Measurements from ENCODE around the gene CEP72. TPM values are rescaled to one million over a fixed set of nuclear protein-coding genes. Genes with fewer than 3 reads are reported as not detected.

The CEP72 gene
- total and polyA plus RNA-seq, 2 of the 13 experiments (the other 11 are each of a cell fraction or from before 2014, with no cell fraction given), result 3.4 to 9.4 TPM

- FAIRE-seq (peak; percentile 56), ATAC-seq (peak; percentile 76), DNase-seq (ENCODE audit: low spot score) (peak; percentile 57)
- WGBS (ENCODE audit: low lambda C conversion rate), result 0% methylated on average over 6 of the region's 27 CpGs
- peaks cover 3 to 19% of the 10 kb centered on the region in 2 experiments; a peak in 4 of 5 replicates for H3K27me3 ChIP-seq (ENCODE audit: control insufficient read depth in 1 of 2, insufficient read depth in 2 of 2, low read length in 2 of 2)
- peak overlapping the region; percentile 93 for H3K4me2 ChIP-seq (ENCODE audit: low read depth, low read length)
- peaks cover 0 to 8% of the 10 kb centered on the region in 2 experiments; a peak in 1 of 5 replicates for H3K36me3 ChIP-seq (replicated peaks in 1 of 2; ENCODE audit: control insufficient read depth in 1 of 2, insufficient read depth in 2 of 2, low read length in 2 of 2)
- in situ Hi-C loops (cut with HindIII; ENCODE audit: extremely low pct_ligation_motif_present, low pct_unique_long_range_greater_than_20kb), result loop anchor here (10.0 kb wide), 1 partner anchor 223 kb away; the partner anchor contains the start of genes BRD9 and TRIP13
- H2AFZ ChIP-seq (ENCODE audit: low read length), result no peak overlapping the region
- no TSS peak for BruUV-seq (replicated peaks)
- H3K79me2 ChIP-seq (ENCODE audit: insufficient read depth, low read length), result no peaks in the 10 kb centered on the region
- peaks cover 45% of the 10 kb centered on the region for H3K4me1 ChIP-seq (ENCODE audit: insufficient read depth, low read length)
- H3K9ac ChIP-seq (ENCODE audit: insufficient read depth, low read depth, low read length), result peak overlapping the region; percentile 64
- POLR2A ChIA-PET, result no interaction called here
- peak overlapping the region; percentile 28 to 64 (median 47); a peak in 4 of 6 replicates for H3K4me3 ChIP-seq (replicated peaks in 1 of 3; ENCODE audit: insufficient read depth in 1 of 3, low read depth in 2 of 3, low read length in 3 of 3)
- H4K20me1 ChIP-seq (ENCODE audit: insufficient read depth, low read length), result no peaks in the 10 kb centered on the region; the same call in 1 of the 2 replicates
- no peaks in the 10 kb centered on the region for H3K9me3 ChIP-seq (ENCODE audit: low read length)
- CTCF ChIA-PET (ENCODE audit: low intra/inter-chr PET ratio, low total read pairs), result no interaction called here
- H3K27ac ChIP-seq (ENCODE audit: extremely low read length, insufficient read depth, low read length), result peak overlapping the region; percentile 43
- intact Hi-C loops (cut with micrococcal nuclease; ENCODE audit: unreplicated experiment), result loop anchor here (10.0 kb wide), 1 partner anchor 223 kb away; the partner anchor contains the start of genes BRD9 and TRIP13
- TF ChIP-seq ZFP36L1 (CRISPR knock-in tag; IDR thresholded peaks at IDR 0.05) (no peak), ZNF501 (CRISPR knock-in tag; IDR thresholded peaks at IDR 0.05) (peak; percentile 54; the same call in 1 of the 2 replicates), HNF4A (CRISPR knock-in tag; IDR thresholded peaks at IDR 0.05) (peak; percentile 36), RARA (CRISPR knock-in tag; IDR thresholded peaks at IDR 0.05) (peak; percentile 15; the same call in 1 of the 2 replicates), ATF7 (IDR thresholded peaks at IDR 0.05) (no peak), ATF7 (CRISPR knock-in tag; IDR thresholded peaks at IDR 0.05) (peak; percentile 24; the same call in 1 of the 2 replicates), PHF21A (CRISPR knock-in tag; IDR thresholded peaks at IDR 0.05) (peak; percentile 49; the same call in 1 of the 2 replicates), ZFAT (CRISPR knock-in tag; conservative IDR thresholded peaks at IDR 0.05) (no peak), MIER2 (CRISPR knock-in tag; IDR thresholded peaks at IDR 0.05) (no peak), ZBTB7A (CRISPR knock-in tag; IDR thresholded peaks at IDR 0.05) (peak; percentile 85; the same call in 1 of the 2 replicates), HMG20A (CRISPR knock-in tag; IDR thresholded peaks at IDR 0.05; ENCODE audit: borderline replicate concordance) (no peak), KLF9 (CRISPR knock-in tag; IDR thresholded peaks at IDR 0.05; ENCODE audit: low read depth) (peak; percentile 72; the same call in 1 of the 2 replicates), SALL1 (CRISPR knock-in tag; IDR thresholded peaks at IDR 0.05) (peak; percentile 47; the same call in 1 of the 2 replicates), BCL6 (CRISPR knock-in tag; IDR thresholded peaks at IDR 0.05) (0 out of 2 replicates have a peak, but pooled peaks have one; percentile 25), ZFP62 (CRISPR knock-in tag; IDR thresholded peaks at IDR 0.05) (no peak)
- TF ChIP-seq, protein P1, sequence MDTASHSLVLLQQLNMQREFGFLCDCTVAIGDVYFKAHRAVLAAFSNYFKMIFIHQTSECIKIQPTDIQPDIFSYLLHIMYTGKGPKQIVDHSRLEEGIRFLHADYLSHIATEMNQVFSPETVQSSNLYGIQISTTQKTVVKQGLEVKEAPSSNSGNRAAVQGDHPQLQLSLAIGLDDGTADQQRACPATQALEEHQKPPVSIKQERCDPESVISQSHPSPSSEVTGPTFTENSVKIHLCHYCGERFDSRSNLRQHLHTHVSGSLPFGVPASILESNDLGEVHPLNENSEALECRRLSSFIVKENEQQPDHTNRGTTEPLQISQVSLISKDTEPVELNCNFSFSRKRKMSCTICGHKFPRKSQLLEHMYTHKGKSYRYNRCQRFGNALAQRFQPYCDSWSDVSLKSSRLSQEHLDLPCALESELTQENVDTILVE (CRISPR knock-in tag; IDR thresholded peaks at IDR 0.05), result no peak; the same call in 1 of the 2 replicates
- TF ChIP-seq, protein P2, sequence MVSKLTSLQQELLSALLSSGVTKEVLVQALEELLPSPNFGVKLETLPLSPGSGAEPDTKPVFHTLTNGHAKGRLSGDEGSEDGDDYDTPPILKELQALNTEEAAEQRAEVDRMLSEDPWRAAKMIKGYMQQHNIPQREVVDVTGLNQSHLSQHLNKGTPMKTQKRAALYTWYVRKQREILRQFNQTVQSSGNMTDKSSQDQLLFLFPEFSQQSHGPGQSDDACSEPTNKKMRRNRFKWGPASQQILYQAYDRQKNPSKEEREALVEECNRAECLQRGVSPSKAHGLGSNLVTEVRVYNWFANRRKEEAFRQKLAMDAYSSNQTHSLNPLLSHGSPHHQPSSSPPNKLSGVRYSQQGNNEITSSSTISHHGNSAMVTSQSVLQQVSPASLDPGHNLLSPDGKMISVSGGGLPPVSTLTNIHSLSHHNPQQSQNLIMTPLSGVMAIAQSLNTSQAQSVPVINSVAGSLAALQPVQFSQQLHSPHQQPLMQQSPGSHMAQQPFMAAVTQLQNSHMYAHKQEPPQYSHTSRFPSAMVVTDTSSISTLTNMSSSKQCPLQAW (CRISPR knock-in tag; IDR thresholded peaks at IDR 0.05), result peak; percentile 88
- TF ChIP-seq, protein P3, sequence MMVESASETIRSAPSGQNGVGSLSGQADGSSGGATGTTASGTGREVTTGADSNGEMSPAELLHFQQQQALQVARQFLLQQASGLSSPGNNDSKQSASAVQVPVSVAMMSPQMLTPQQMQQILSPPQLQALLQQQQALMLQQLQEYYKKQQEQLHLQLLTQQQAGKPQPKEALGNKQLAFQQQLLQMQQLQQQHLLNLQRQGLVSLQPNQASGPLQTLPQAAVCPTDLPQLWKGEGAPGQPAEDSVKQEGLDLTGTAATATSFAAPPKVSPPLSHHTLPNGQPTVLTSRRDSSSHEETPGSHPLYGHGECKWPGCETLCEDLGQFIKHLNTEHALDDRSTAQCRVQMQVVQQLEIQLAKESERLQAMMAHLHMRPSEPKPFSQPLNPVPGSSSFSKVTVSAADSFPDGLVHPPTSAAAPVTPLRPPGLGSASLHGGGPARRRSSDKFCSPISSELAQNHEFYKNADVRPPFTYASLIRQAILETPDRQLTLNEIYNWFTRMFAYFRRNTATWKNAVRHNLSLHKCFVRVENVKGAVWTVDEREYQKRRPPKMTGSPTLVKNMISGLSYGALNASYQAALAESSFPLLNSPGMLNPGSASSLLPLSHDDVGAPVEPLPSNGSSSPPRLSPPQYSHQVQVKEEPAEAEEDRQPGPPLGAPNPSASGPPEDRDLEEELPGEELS (CRISPR knock-in tag; IDR thresholded peaks at IDR 0.05), result peak; percentile 32; the same call in 1 of the 2 replicates
- TF ChIP-seq, protein P4, sequence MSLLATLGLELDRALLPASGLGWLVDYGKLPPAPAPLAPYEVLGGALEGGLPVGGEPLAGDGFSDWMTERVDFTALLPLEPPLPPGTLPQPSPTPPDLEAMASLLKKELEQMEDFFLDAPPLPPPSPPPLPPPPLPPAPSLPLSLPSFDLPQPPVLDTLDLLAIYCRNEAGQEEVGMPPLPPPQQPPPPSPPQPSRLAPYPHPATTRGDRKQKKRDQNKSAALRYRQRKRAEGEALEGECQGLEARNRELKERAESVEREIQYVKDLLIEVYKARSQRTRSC (CRISPR knock-in tag; IDR thresholded peaks at IDR 0.05; ENCODE audit: low read depth), result 0 out of 2 replicates have a peak, but pooled peaks have one; percentile 24
These were observed 59.6 kb downstream of the CEP72 start for GRCh38 chr5:671459-672328.

Measured in HepG2 (cell line).